Mucosa of descending colon (tissue), 3 donors: ENCODE measurements around the gene RHEBL1. TPM values are rescaled to one million over a fixed set of nuclear protein-coding genes. Genes with fewer than 3 reads are reported as not detected.

Experiments
- ATAC-seq: fragments of 200-7000 bp; cut with Tn5 transposase; one replicate; pipeline ENCODE4 v1.9.1; 2020; ENCODE audit warnings: mild to moderate bottlenecking, moderate library complexity
- DNase-seq, 3 donors: peaks; one replicate each; pipeline ENCODE4 v3.0.0-alpha.2; 2020
- H3K36me3 ChIP-seq: fragments of 200-600 bp; one replicate; pipeline ENCODE4 v1.8.0; 2021; ENCODE audit warnings: low read depth, mild to moderate bottlenecking
- H3K4me1 ChIP-seq: fragments of 200-600 bp; one replicate; pipeline ENCODE4 v1.8.0; 2021; ENCODE audit warnings: low read depth, mild to moderate bottlenecking
- H3K4me3 ChIP-seq: fragments of 200-600 bp; one replicate; pipeline ENCODE4 v1.8.0; 2021; ENCODE audit warnings: mild to moderate bottlenecking
- H3K9me3 ChIP-seq: fragments of 200-600 bp; one replicate; pipeline ENCODE4 v1.8.0; 2021; ENCODE audit warnings: mild to moderate bottlenecking
- CTCF ChIP-seq: fragments of 200-600 bp; IDR thresholded peaks from one replicate; pipeline ENCODE4 v1.8.0; 2022; ENCODE audit warnings: antibody characterized with exemption, mild to moderate bottlenecking
- intact Hi-C, 2 donors: fragments of 100-400 bp; cut with DNase I in 1 of 2; cut with micrococcal nuclease in 1 of 2; formaldehyde crosslinking; loops; one replicate each; pipeline versions ENCODE4 v1.11.0 to v1.11.1; 2022; cut with DNase I, micrococcal nuclease
- total RNA-seq, 3 donors: library from RNA; stranded (reverse); fragmentation: NEBNext Ultra II Directional in 2 of 3; extraction: Animal tissue kit (Norgen Biotek cat#: 25700) in 2 of 3; gene quantifications; one replicate each; pipeline versions ENCODE4 v1.2.1 to v1.2.4, GENCODE V29; 2021 to 2023
- donor health status: DM: no; HTN: no; CAD: no; lungs with moderate emphysema.
- donor health status: DM: no; HTN: no; CAD: no.
- donor health status: DM: no; HTN: yes; CAD: no.

RHEBL1 gene
- total RNA-seq, 3 donors from 2014 or later = 0.23 to 0.58 (median 0.38) TPM

- intact Hi-C loops = no loop called here
- H3K4me1 ChIP-seq = peaks cover 10% of the 10 kb centered on the region
- peak in 1 of 3 donors; percentile 66 for DNase-seq
- peaks cover 5% of the 10 kb centered on the region for H3K36me3 ChIP-seq
- H3K9me3 ChIP-seq = no peaks in the 10 kb centered on the region
- peak; percentile 68 for ATAC-seq
- peak; percentile 69 for TF ChIP-seq CTCF
- H3K4me3 ChIP-seq = no peak overlapping the region
Measured at GRCh38 chr12:49098035-49098451, 28.3 kb upstream of the RHEBL1 start.

- DNase-seq = no peak
- intact Hi-C loops = no loop called here
- TF ChIP-seq CTCF = no peak
Measured at GRCh38 chr12:49097381-49097780, 27.6 kb upstream of the RHEBL1 start.

GRCh38 chr12:49094975-49095365 is 25.2 kb upstream of the RHEBL1 start:
- DNase-seq = no peak
- no peak for ATAC-seq
- no peak overlapping the region for H3K4me3 ChIP-seq
- H3K4me1 ChIP-seq = peaks cover 28% of the 10 kb centered on the region
- H3K36me3 ChIP-seq = no peaks in the 10 kb centered on the region
- intact Hi-C loops = no loop called here
- TF ChIP-seq CTCF = no peak
- no peaks in the 10 kb centered on the region for H3K9me3 ChIP-seq

More at GRCh38 chr12:49097381-49097780, 27.6 kb upstream of the RHEBL1 start:
- no peak overlapping the region for H3K4me3 ChIP-seq
- H3K36me3 ChIP-seq = peaks cover 5% of the 10 kb centered on the region
- peaks cover 10% of the 10 kb centered on the region for H3K4me1 ChIP-seq
- ATAC-seq = no peak
- no peaks in the 10 kb centered on the region for H3K9me3 ChIP-seq

GRCh38 chr12:49094160-49094974 is 24.6 kb upstream of the RHEBL1 start, which contains the start of gene DHH:
Gene DHH (minus strand): TSS chr12:49094801. CDS start chr12:49094512, 289 bp downstream.
- peaks cover 32% of the 10 kb centered on the region for H3K4me1 ChIP-seq
- DNase-seq = peak in 2 of 3 donors; percentile 33 to 48
- no peaks in the 10 kb centered on the region for H3K9me3 ChIP-seq
- H3K4me3 ChIP-seq = no peak within 1 kb of the TSS
- H3K36me3 ChIP-seq = no peaks in the 10 kb centered on the region
- intact Hi-C loops = no loop called here
- peak; percentile 30 for ATAC-seq
- no peak for TF ChIP-seq CTCF

- no peaks in the 10 kb centered on the region for H3K36me3 ChIP-seq
- no peak for ATAC-seq
- H3K4me3 ChIP-seq = no peak overlapping the region
- intact Hi-C loops = no loop called here
- DNase-seq = no peak
- peaks cover 32% of the 10 kb centered on the region for H3K4me1 ChIP-seq
- TF ChIP-seq CTCF = no peak
- H3K9me3 ChIP-seq = no peaks in the 10 kb centered on the region
Measured at GRCh38 chr12:49093792-49094159, 24.0 kb upstream of the RHEBL1 start.
